Activated B cell treated with CpG ODN at 0.5 μM for 24 hours (primary cell): ENCODE measurements around the gene SEMA5B. TPM values are rescaled to one million over a fixed set of nuclear protein-coding genes. Genes with fewer than 3 reads are reported as not detected.
A peak's percentile ranks its signal among the peaks of the same experiment; 100 is the strongest.

Source experiments
- ATAC-seq: fragments of 200-7000 bp; cut with Tn5 transposase; one replicate; pipeline ENCODE4 v1.10.0; 2021; ENCODE audit warnings: low read depth, mild to moderate bottlenecking, moderate library complexity
- CTCF ChIA-PET: fragments of 350-600 bp; sonication (Branson Sonifier 250); formaldehyde crosslinking; loops from one replicate; lab custom pipeline; 2021; ENCODE audit warnings: antibody characterized with exemption; lab: Charles Lee
- POLR2A ChIA-PET: fragments of 350-600 bp; sonication (Branson Sonifier 250); formaldehyde crosslinking; loops from one replicate; lab custom pipeline; 2021; ENCODE audit warnings: antibody characterized with exemption; lab: Charles Lee
- DNase-seq: peaks from one replicate; pipeline ENCODE4 v3.0.0; 2022
- H3K27ac Mint-ChIP-seq: one replicate; pipeline ENCODE4 v1.8.0; 2020; ENCODE audit warnings: mixed read lengths
- H3K27me3 Mint-ChIP-seq: one replicate; pipeline ENCODE4 v1.8.0; 2021; ENCODE audit warnings: mixed read lengths
- H3K36me3 Mint-ChIP-seq: one replicate; pipeline ENCODE4 v1.8.0; 2021; ENCODE audit warnings: low read depth, mixed read lengths
- H3K4me1 Mint-ChIP-seq: one replicate; pipeline ENCODE4 v1.8.0; 2021; ENCODE audit warnings: mixed read lengths
- H3K4me3 Mint-ChIP-seq: one replicate; pipeline ENCODE4 v1.8.0; 2020; ENCODE audit warnings: mild to moderate bottlenecking, mixed read lengths
- H3K9me3 Mint-ChIP-seq: one replicate; pipeline ENCODE4 v1.8.0; 2020; ENCODE audit warnings: mixed read lengths
- CTCF ChIP-seq: fragments of 200-600 bp; IDR thresholded peaks from one replicate; pipeline ENCODE4 v1.8.0; 2022; ENCODE audit warnings: antibody characterized with exemption, mild to moderate bottlenecking
- intact Hi-C: fragments of 100-400 bp; cut with micrococcal nuclease; formaldehyde crosslinking; loops from one replicate; pipeline ENCODE4 v1.15.1; 2024
- total RNA-seq: library from RNA; stranded (reverse); gene quantifications from 2 replicates; pipeline ENCODE4 v1.2.3, GENCODE V29; 2022

Gene SEMA5B
- total RNA-seq, 1 donor from 2014 or later = 1.6 TPM

GRCh38 chr3:122924056-122924455 lies 103.5 kb downstream of the SEMA5B start:
- intact Hi-C loops = no loop called here
- peaks cover 13% of the 10 kb centered on the region for H3K27me3 Mint-ChIP-seq
- H3K36me3 Mint-ChIP-seq = no peaks in the 10 kb centered on the region
- no peak overlapping the region for H3K4me3 Mint-ChIP-seq
- DNase-seq (no peak), ATAC-seq (no peak)
- H3K4me1 Mint-ChIP-seq = peaks cover 8% of the 10 kb centered on the region
- ChIA-PET POLR2A (no interaction called here), CTCF (no interaction called here)
- TF ChIP-seq CTCF = no peak
- no peak overlapping the region for H3K27ac Mint-ChIP-seq
- no peaks in the 10 kb centered on the region for H3K9me3 Mint-ChIP-seq

- no peak overlapping the region for H3K4me3 Mint-ChIP-seq
- no peaks in the 10 kb centered on the region for H3K36me3 Mint-ChIP-seq
- DNase-seq = no peak
- no peaks in the 10 kb centered on the region for H3K9me3 Mint-ChIP-seq
- CTCF ChIA-PET = no interaction called here
- no peak for ATAC-seq
- POLR2A ChIA-PET = no interaction called here
- intact Hi-C loops = no loop called here
- TF ChIP-seq CTCF = no peak
- H3K27ac Mint-ChIP-seq = no peak overlapping the region
- peaks cover 13% of the 10 kb centered on the region for H3K27me3 Mint-ChIP-seq
- H3K4me1 Mint-ChIP-seq = peaks cover 8% of the 10 kb centered on the region
Observed at GRCh38 chr3:122923611-122924010, 104.0 kb downstream of the SEMA5B start.

GRCh38 chr3:122921791-122922651 lies 105.5 kb downstream of the SEMA5B start:
- intact Hi-C loops = loop anchor here (1.0 kb wide), 1 partner anchor 106 kb away; no protein-coding TSS in a partner anchor
- peak overlapping the region; percentile 66 for H3K4me3 Mint-ChIP-seq
- ChIA-PET POLR2A (no interaction called here), CTCF (no interaction called here)
- peaks cover 8% of the 10 kb centered on the region for H3K4me1 Mint-ChIP-seq
- H3K27ac Mint-ChIP-seq = no peak overlapping the region
- H3K27me3 Mint-ChIP-seq = peaks cover 13% of the 10 kb centered on the region
- peak; percentile 91 for ATAC-seq
- no peaks in the 10 kb centered on the region for H3K36me3 Mint-ChIP-seq
- H3K9me3 Mint-ChIP-seq = no peaks in the 10 kb centered on the region
- no peak for TF ChIP-seq CTCF
- DNase-seq = peak; percentile 35

- H3K36me3 Mint-ChIP-seq = no peaks in the 10 kb centered on the region
- no peak for TF ChIP-seq CTCF
- no peak for DNase-seq
- no peak overlapping the region for H3K4me3 Mint-ChIP-seq
- H3K9me3 Mint-ChIP-seq = no peaks in the 10 kb centered on the region
- H3K27me3 Mint-ChIP-seq = peaks cover 13% of the 10 kb centered on the region
- POLR2A ChIA-PET = no interaction called here
- H3K4me1 Mint-ChIP-seq = peaks cover 18% of the 10 kb centered on the region
- intact Hi-C loops = loop anchor here (1.0 kb wide), 1 partner anchor 107 kb away; no protein-coding TSS in a partner anchor
- no peak for ATAC-seq
- H3K27ac Mint-ChIP-seq = no peak overlapping the region
- CTCF ChIA-PET = no interaction called here
Observed at GRCh38 chr3:122920986-122921385, 106.6 kb downstream of the SEMA5B start.

- ChIA-PET POLR2A (no interaction called here), CTCF (no interaction called here)
- H3K36me3 Mint-ChIP-seq = no peaks in the 10 kb centered on the region
- H3K27me3 Mint-ChIP-seq = peaks cover 13% of the 10 kb centered on the region
- peaks cover 23% of the 10 kb centered on the region for H3K4me1 Mint-ChIP-seq
- no peak for TF ChIP-seq CTCF
- intact Hi-C loops = no loop called here
- ATAC-seq (no peak), DNase-seq (no peak)
- no peak overlapping the region for H3K27ac Mint-ChIP-seq
- H3K4me3 Mint-ChIP-seq = no peak overlapping the region
- no peaks in the 10 kb centered on the region for H3K9me3 Mint-ChIP-seq
Observed at GRCh38 chr3:122919291-122919610, 108.3 kb downstream of the SEMA5B start.
